Stomach (tissue), 4 donors: ENCODE data around the gene RAB13.

Experiments used
- EP300 ChIP-seq: sonication (generic); formaldehyde crosslinking; IDR thresholded peaks from one replicate; pipeline ENCODE4 v1.6.1; 2017; ENCODE audit warnings: antibody characterized with exemption
- TF ChIP-seq, protein P1 (sequence below), 7 experiments: fragments of 450-650 bp in 4 of 7; fragments of 200-600 bp in 3 of 7; sonication (generic) in 3 of 7; IDR thresholded peaks; one replicate each; pipeline ENCODE4 v1.5.1; 2016 to 2019; ENCODE audit warnings: antibody characterized with exemption in 7 of 7, control low read depth in 2 of 7, mild to moderate bottlenecking in 1 of 7

DNA sequence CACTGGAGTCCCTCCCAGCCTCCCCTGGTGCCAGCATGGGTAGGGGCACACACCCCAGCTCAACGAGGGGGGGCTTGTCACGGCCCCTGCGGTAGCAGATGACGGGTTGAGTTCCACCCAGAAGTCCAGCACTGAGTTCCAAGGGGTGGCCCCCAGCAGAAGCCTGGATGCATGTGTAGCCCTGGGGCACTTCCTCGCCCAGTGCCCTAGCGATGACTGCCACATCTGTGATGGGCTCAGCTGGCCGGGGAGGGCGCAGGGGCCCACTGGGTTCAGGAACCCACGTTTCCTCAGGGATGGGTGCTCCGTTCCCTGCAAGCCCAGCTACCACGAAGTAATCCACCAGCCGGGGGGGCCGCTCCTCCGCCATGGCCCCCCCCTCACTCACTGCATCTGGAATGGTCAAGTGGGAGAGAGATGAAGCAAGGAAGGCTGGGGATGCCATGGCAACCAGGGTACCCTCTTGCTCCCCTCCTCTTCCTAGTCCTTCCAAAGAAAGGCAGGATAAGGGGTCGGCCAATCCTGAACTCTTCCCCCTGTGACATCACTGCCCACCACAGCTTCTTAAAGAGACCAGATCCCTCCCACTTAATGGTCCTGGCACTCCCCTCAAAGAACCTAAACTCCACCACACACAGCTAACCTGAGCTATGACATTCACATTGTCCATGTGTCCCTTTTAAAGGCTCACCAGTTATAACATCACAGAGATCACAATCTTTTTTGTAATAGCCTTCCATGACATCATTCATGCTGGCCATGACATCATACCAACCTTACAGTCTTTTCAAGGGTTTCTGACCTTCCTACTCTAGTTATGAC, 41.9 kb downstream of the RAB13 start:
- TF ChIP-seq, protein P1, sequence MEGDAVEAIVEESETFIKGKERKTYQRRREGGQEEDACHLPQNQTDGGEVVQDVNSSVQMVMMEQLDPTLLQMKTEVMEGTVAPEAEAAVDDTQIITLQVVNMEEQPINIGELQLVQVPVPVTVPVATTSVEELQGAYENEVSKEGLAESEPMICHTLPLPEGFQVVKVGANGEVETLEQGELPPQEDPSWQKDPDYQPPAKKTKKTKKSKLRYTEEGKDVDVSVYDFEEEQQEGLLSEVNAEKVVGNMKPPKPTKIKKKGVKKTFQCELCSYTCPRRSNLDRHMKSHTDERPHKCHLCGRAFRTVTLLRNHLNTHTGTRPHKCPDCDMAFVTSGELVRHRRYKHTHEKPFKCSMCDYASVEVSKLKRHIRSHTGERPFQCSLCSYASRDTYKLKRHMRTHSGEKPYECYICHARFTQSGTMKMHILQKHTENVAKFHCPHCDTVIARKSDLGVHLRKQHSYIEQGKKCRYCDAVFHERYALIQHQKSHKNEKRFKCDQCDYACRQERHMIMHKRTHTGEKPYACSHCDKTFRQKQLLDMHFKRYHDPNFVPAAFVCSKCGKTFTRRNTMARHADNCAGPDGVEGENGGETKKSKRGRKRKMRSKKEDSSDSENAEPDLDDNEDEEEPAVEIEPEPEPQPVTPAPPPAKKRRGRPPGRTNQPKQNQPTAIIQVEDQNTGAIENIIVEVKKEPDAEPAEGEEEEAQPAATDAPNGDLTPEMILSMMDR (IDR thresholded peaks at IDR 0.05), result no peak
- no peak for TF ChIP-seq EP300
